Measurements from ENCODE around the gene DNASE1. TPM values are rescaled to one million over a fixed set of nuclear protein-coding genes. Genes with fewer than 3 reads are reported as not detected.

The DNASE1 gene
- total RNA-seq, 1 donor from 2014 or later, result 48.7 TPM

GRCh38 chr16:3645108-3645503 lies 9.4 kb upstream of the DNASE1 start:
- Mint-ChIP-seq H3K27ac (peak overlapping the region; percentile 87), H3K4me3 (no peak overlapping the region), H3K27me3 (ENCODE audit: low read depth) (no peaks in the 10 kb centered on the region), H3K36me3 (peaks cover 2% of the 10 kb centered on the region), H3K4me1 (peaks cover 23% of the 10 kb centered on the region), H3K9me3 (no peaks in the 10 kb centered on the region)
- TF ChIP-seq CTCF (IDR thresholded peaks at IDR 0.05; ENCODE audit: unreplicated experiment), result no peak
- DNase-seq (ENCODE audit: low spot score in 2 of 2, unreplicated experiment in 2 of 2), result no peak

DNA sequence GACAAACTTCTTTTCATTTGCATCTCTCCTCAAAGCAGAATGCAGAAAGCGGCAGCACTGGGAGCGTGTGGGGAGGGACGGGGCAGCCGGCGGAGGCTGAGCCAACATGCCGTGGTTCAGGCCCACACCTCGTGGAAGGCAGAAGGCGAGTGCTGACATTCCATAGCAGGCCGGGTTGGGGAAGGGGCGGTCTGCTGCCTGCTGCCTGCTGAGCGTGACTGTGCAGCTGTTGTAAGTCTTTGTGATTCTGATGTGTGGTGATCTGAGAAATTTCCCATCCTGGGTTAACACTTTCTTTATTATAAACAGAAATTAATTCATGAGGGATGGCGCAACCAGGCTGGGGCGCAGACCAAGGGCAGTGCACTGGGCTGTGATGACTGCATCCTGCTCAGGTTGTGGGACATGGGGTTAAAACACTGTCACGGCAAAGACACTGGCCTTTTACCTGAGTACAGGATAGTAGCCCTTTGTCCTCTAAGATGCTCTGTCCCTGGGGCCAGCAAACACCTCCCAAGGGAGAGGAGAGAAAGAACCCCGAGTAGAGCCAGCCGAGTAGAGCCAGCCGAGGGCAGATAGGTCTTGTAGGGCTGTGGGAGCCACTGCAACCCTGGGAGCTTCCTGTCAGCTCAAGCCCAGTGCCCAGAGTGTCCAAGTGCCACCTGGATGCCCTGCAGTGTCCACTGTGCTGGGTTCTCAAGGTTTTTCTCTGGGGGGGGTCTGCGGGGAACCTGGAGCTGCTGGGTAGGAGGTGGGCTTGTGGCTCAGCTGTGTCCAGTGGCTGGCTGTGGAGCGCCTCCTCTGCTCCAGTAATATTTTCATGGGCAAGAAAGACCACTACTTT lies 8.8 kb upstream of the DNASE1 start:
- Mint-ChIP-seq H3K4me3 (no peak overlapping the region), H3K9me3 (no peaks in the 10 kb centered on the region), H3K4me1 (peaks cover 20% of the 10 kb centered on the region), H3K27me3 (ENCODE audit: low read depth) (no peaks in the 10 kb centered on the region), H3K27ac (peak overlapping the region; percentile 87), H3K36me3 (no peaks in the 10 kb centered on the region)
- TF ChIP-seq CTCF (IDR thresholded peaks at IDR 0.05; ENCODE audit: unreplicated experiment), result no peak
- peak in 1 of 2 experiments; percentile 51 for DNase-seq (ENCODE audit: low spot score in 2 of 2, unreplicated experiment in 2 of 2)

- TF ChIP-seq CTCF (IDR thresholded peaks at IDR 0.05; ENCODE audit: unreplicated experiment), result no peak
- Mint-ChIP-seq H3K36me3 (peaks cover under 1% of the 10 kb centered on the region), H3K9me3 (no peaks in the 10 kb centered on the region), H3K4me1 (peaks cover 20% of the 10 kb centered on the region), H3K4me3 (no peak overlapping the region), H3K27me3 (ENCODE audit: low read depth) (no peaks in the 10 kb centered on the region), H3K27ac (peak overlapping the region; percentile 50)
- DNase-seq (ENCODE audit: low spot score in 2 of 2, unreplicated experiment in 2 of 2), result peak in 1 of 2 experiments; percentile 24
These were observed 8.1 kb upstream of the DNASE1 start for GRCh38 chr16:3646348-3646920.

DNA sequence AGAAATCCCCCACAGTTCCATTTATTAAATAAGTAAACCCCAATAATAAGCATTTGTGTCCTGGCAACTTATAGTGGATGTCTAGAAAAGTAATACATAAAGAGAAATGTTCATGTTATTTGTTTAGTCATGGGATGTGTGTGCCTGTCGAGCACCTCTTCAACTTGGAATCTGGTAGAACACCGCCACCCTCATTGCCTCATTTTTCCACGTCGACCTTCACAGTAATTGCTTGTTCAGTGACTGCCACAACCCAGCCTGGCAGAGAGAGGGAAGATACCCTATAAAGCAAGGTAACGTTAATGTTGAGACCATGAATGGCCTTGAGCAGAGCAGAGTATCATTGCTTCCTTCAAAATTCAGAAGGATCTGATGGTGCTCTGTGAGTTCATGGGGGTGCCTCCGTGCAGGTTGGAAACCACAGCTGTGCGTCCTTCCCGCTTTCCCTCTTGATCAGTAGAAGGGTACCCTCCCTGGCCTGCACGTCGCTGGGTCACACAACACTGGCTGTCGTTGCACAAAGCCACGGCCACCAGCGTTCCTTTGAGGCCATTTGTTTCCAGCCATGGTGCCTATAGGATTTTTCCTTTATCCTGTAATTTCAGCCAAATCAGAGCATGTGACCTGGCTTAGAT lies 3.7 kb upstream of the DNASE1 start:
- Mint-ChIP-seq H3K4me1 (peaks cover 4% of the 10 kb centered on the region), H3K27ac (no peak overlapping the region), H3K36me3 (peaks cover 19% of the 10 kb centered on the region), H3K4me3 (no peak overlapping the region), H3K9me3 (no peaks in the 10 kb centered on the region), H3K27me3 (ENCODE audit: low read depth) (no peaks in the 10 kb centered on the region)
- DNase-seq (ENCODE audit: low spot score in 2 of 2, unreplicated experiment in 2 of 2), result no peak
- no peak for TF ChIP-seq CTCF (IDR thresholded peaks at IDR 0.05; ENCODE audit: unreplicated experiment)

DNA sequence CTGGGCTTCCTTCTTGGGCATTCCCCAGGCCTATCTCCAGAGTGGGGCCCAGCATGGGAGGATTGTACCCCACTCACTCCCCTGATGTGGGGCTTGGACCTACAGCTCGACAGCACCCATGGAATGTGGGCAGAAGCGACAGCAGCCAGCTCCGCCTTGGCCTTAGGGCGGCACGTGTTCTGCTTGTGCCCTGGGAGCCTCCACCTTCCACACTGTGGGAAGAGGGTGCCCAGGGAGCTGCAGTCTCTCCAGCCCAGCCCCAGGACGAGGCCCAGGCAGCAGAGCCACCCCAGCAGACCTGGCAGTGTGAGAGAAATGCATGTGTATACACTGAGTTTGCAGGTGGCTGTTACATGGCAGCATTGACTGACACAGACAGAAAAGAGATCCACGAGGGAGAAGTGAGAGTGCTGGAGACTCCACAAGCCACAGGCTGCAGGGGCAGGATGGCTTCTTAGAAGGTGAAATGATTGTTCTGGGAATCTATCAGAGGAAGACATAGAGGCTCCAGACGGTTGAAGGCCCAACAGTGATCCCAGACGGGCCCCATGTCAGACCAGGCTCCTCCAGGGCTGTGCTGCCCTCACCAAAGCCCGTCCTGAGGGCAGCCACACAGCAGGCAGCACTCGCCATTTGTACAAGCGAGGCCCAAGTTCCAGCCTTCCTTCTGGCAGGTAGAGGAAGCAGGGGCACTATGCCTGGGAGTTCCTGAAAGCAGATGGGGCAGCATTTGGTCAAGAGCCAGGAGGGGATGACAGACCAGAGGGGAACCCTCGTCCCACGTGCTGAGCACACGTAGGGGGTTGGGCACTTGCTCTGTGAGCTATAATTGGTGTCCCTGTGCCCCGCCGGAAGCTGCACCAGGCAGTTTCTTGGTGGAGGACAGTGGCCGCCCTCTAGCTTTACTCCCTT lies 2.8 kb upstream of the DNASE1 start:
- no peak for TF ChIP-seq CTCF (IDR thresholded peaks at IDR 0.05; ENCODE audit: unreplicated experiment)
- Mint-ChIP-seq H3K9me3 (no peaks in the 10 kb centered on the region), H3K27me3 (ENCODE audit: low read depth) (no peaks in the 10 kb centered on the region), H3K27ac (no peak overlapping the region), H3K4me3 (no peak overlapping the region), H3K4me1 (no peaks in the 10 kb centered on the region), H3K36me3 (peaks cover 19% of the 10 kb centered on the region)
- no peak for DNase-seq (ENCODE audit: low spot score in 2 of 2, unreplicated experiment in 2 of 2)

All from mesothelial cell of epicardium (in vitro differentiated cells).